GM12878 (cell line): ENCODE measurements around the gene LIN54. TPM values are rescaled to one million over a fixed set of nuclear protein-coding genes. Genes with fewer than 3 reads are reported as not detected.
"Not testable (repeated sequence)": the region's sequence is repeated elsewhere in the genome, so short reads cannot be mapped to it uniquely, and the experiment has no call there.

Experiments used
- ATAC-seq: fragments of 200-7000 bp; cut with Tn5 transposase; 3 replicates; pipeline ENCODE4 v1.9.1; 2020; ENCODE audit warnings: mild to moderate bottlenecking, moderate library complexity
- BruUV-seq: library from RNA; stranded (reverse); fragments of 400-500 nt; replicated peaks from 2 replicates; lab custom pipeline; 2021; lab: Mats Ljungman, UMichigan
- CTCF ChIA-PET: fragments of 300-600 bp; sonication (Branson Sonifier 250); formaldehyde crosslinking; extraction: SDS; loops from one replicate; lab custom pipeline; 2021; ENCODE audit warnings: inconsistent platforms; lab: Yijun Ruan, JAX
- POLR2A ChIA-PET: fragments of 350-600 bp; formaldehyde crosslinking; extraction: SDS; loops from one replicate; lab custom pipeline; 2021; ENCODE audit warnings: inconsistent platforms; lab: Charles Lee
- RAD21 ChIA-PET: fragments of 300-600 bp; sonication (Branson Sonifier 250); formaldehyde crosslinking; loops from one replicate; lab custom pipeline; 2023; ENCODE audit warnings: antibody characterized with exemption; ENCODE audit not compliant: unreplicated experiment; lab: Charles Lee
- SMC1A ChIA-PET: fragments of 300-600 bp; sonication (Branson Sonifier 250); formaldehyde crosslinking; loops from one replicate; lab custom pipeline; 2023; ENCODE audit not compliant: unreplicated experiment, uncharacterized antibody; lab: Charles Lee
- DNase-seq: peaks from one replicate; pipeline ENCODE4 v3.0.0-alpha.2; 2011; ENCODE audit warnings: low read depth, low spot score
- FAIRE-seq: peaks from 3 replicates; lab custom pipeline; 2011; peaks lifted over from hg19 to GRCh38; lab: Jason Lieb, UNC
- H2AFZ ChIP-seq: 2 replicates; pipeline ENCODE4 v1.6.0; 2011; ENCODE audit warnings: low read depth, low read length, control low read depth; ENCODE audit not compliant: control insufficient read depth
- H3K27ac ChIP-seq: 2 replicates; pipeline ENCODE4 v1.5.1; 2011; ENCODE audit warnings: control low read depth; ENCODE audit not compliant: control insufficient read depth, insufficient read depth
- H3K27me3 ChIP-seq, 2 experiments: replicated peaks in 1 of 2; 2 replicates each; pipeline versions ENCODE4 v1.6.0 to v1.6.1; 2011; ENCODE audit warnings: low read length in 1 of 2; ENCODE audit not compliant: control insufficient read depth in 2 of 2, insufficient read depth in 2 of 2
- H3K36me3 ChIP-seq, 2 experiments: 2 replicates each; pipeline ENCODE4 v1.5.1; 2011; ENCODE audit warnings: low read length in 1 of 2; ENCODE audit not compliant: control insufficient read depth in 2 of 2, insufficient read depth in 2 of 2
- H3K4me1 ChIP-seq: 2 replicates; pipeline ENCODE4 v1.6.1; 2011; ENCODE audit warnings: mild to moderate bottlenecking, low read length, moderate library complexity, mixed read lengths; ENCODE audit not compliant: control insufficient read depth, insufficient read depth
- H3K4me2 ChIP-seq: 2 replicates; pipeline ENCODE4 v1.6.0; 2011; ENCODE audit warnings: control low read depth; ENCODE audit not compliant: control insufficient read depth, insufficient read depth
- H3K4me3 ChIP-seq: fragments of 200-600 bp; sonication (generic); 2 replicates; pipeline ENCODE4 v1.5.1; 2016
- H3K79me2 ChIP-seq: 2 replicates; pipeline ENCODE4 v1.6.0; 2011; ENCODE audit warnings: low read length; ENCODE audit not compliant: control insufficient read depth, insufficient read depth
- H3K9ac ChIP-seq: 2 replicates; pipeline ENCODE4 v1.8.0; 2011; ENCODE audit warnings: low read length, control low read depth, mixed read lengths; ENCODE audit not compliant: control insufficient read depth, insufficient read depth
- H3K9me3 ChIP-seq: replicated peaks from 3 replicates; pipeline ENCODE4 v1.5.1; 2011; ENCODE audit warnings: mild to moderate bottlenecking, low read length; ENCODE audit not compliant: control insufficient read depth, insufficient read depth
- H4K20me1 ChIP-seq: 2 replicates; pipeline ENCODE4 v1.6.0; 2011; ENCODE audit not compliant: control insufficient read depth, insufficient read depth
- BHLHE40 ChIP-seq, 2 experiments: fragments of 450-650 bp in 1 of 2; IDR thresholded peaks; 2 replicates each; pipeline ENCODE4 v1.6.1; 2011 to 2017; ENCODE audit warnings: low read depth in 2 of 2, borderline replicate concordance in 1 of 2, improper control_type of control experiment in 1 of 2, low read length in 1 of 2, mild to moderate bottlenecking in 1 of 2
- FOXM1 ChIP-seq: IDR thresholded peaks from 2 replicates; pipeline ENCODE4 v1.6.1; 2012; ENCODE audit warnings: low read depth, mild to moderate bottlenecking, inconsistent platforms, low read length, moderate library complexity
- MTA2 ChIP-seq: fragments of 450-650 bp; IDR thresholded peaks from 2 replicates; pipeline ENCODE4 v1.6.1; 2016; ENCODE audit warnings: low read depth, mild to moderate bottlenecking, moderate library complexity
- NFYA ChIP-seq: IDR thresholded peaks from 2 replicates; pipeline ENCODE4 v1.6.1; 2011; ENCODE audit warnings: low read depth, mild to moderate bottlenecking, low read length, improper control_type of control experiment, borderline replicate concordance
- NR2C2 ChIP-seq: IDR thresholded peaks from 2 replicates; pipeline ENCODE4 v1.6.1; 2011; ENCODE audit warnings: borderline replicate concordance, low read depth; ENCODE audit not compliant: control insufficient read depth, insufficient read length
- POLR2AphosphoS5 ChIP-seq: IDR thresholded peaks from 2 replicates; pipeline ENCODE4 v1.6.1; 2011; ENCODE audit warnings: mild to moderate bottlenecking, low read length, inconsistent platforms
- POU2F2 ChIP-seq: IDR thresholded peaks from 3 replicates; pipeline ENCODE4 v1.6.1; 2011; ENCODE audit warnings: low read depth, mild to moderate bottlenecking, low read length, borderline replicate concordance
- SMAD1 ChIP-seq: fragments of 450-650 bp; IDR thresholded peaks from 2 replicates; pipeline ENCODE4 v1.6.1; 2018; ENCODE audit warnings: mild to moderate bottlenecking, low read depth; ENCODE audit not compliant: partially characterized antibody
- SRF ChIP-seq, 2 experiments: IDR thresholded peaks; 2 replicates each; pipeline ENCODE4 v1.6.1; 2011; ENCODE audit warnings: low read depth in 2 of 2, low read length in 2 of 2, mild to moderate bottlenecking in 1 of 2, moderate library complexity in 1 of 2
- WGBS: methylation state at CpG from one replicate; pipeline ENCODE4 v1.1.6; 2016; ENCODE audit warnings: low lambda C conversion rate; ENCODE audit not compliant: insufficient replicate concordance, insufficient coverage; ENCODE audit errors: missing lambda C conversion rate; 5-methylcytosine and 5-hydroxymethylcytosine counted together
- in situ Hi-C: fragments of 300-500 bp; cut with MboI; formaldehyde crosslinking; loops from 9 replicates; pipeline ENCODE4 v1.14.3; 2018; ENCODE audit warnings: mixed read lengths
- intact Hi-C: fragments of 100-400 bp; cut with micrococcal nuclease; formaldehyde crosslinking; loops from one replicate; pipeline ENCODE4 v1.14.2; 2022; ENCODE audit not compliant: unreplicated experiment
- polyA plus RNA-seq, 11 experiments: library from polyadenylated mRNA; depleted of rRNA in 4 of 11; unstranded in 6 of 11; stranded (reverse) in 5 of 11; fragments of >200 nt; fragmentation: Nextera tagmentation in 4 of 11; fragmentation: Illumina TruSeq in 1 of 11; extraction: Ambion mirVana in 4 of 11; extraction: Trizol in 1 of 11; gene quantifications; 1 replicate in 1 of 11; 2 replicates in 10 of 11; pipeline versions ENCODE4 v1.2.1 to v1.2.3, GENCODE V29; 2011 to 2016; ENCODE audit warnings: inconsistent platforms in 2 of 11, missing spikeins in 2 of 11, low read depth in 1 of 11
- total RNA-seq, 4 experiments: library from RNA; depleted of rRNA in 3 of 4; stranded (reverse); fragments of >200 nt in 3 of 4; fragmentation: Illumina TruSeq in 1 of 4; extraction: Trizol in 1 of 4; gene quantifications; 2 replicates each; pipeline versions ENCODE4 v1.2.1 to v1.2.3, GENCODE V29; 2013 to 2021
- TF ChIP-seq, protein P1 (sequence below): IDR thresholded peaks from 2 replicates; pipeline ENCODE4 v1.6.1; 2011; ENCODE audit warnings: borderline replicate concordance, low read depth, mild to moderate bottlenecking, moderate library complexity, mixed read lengths, low read length; ENCODE audit not compliant: insufficient read depth; ENCODE audit errors: extremely low read length

The LIN54 gene
- total and polyA plus RNA-seq, 10 of the 15 experiments (the other 5 are each of a cell fraction or from before 2014, with no cell fraction given), result 1.5 to 20.4 (median 12.2) TPM

DNA sequence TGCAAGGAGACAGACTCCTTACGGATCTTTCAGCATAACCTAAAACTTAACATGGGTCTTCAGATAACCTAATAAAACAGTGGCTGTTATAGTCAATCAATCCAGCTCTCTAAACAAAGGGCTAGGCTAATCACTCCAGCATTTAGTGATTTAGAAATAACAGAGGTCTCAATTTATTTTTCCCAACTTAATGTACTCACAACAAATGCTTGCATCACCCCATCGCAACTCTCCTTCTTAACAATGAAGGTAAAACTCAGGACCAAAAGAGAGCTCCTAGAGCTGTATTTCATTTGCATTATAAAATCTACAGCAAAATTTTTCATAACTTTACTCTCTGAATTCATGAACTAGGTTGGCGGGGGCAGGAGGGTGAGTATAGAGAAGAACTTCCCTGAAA is 1.1 kb downstream of the LIN54 start (continued):
- TF ChIP-seq, protein P1, sequence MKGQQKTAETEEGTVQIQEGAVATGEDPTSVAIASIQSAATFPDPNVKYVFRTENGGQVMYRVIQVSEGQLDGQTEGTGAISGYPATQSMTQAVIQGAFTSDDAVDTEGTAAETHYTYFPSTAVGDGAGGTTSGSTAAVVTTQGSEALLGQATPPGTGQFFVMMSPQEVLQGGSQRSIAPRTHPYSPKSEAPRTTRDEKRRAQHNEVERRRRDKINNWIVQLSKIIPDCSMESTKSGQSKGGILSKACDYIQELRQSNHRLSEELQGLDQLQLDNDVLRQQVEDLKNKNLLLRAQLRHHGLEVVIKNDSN, result no peak
- TF ChIP-seq POU2F2 (no peak), BHLHE40 (IDR thresholded peaks at IDR 0.05; ENCODE audit: borderline replicate concordance in 1 of 2, low read depth in 2 of 2, low read length in 1 of 2) (no peak), SRF (IDR thresholded peaks at IDR 0.05; ENCODE audit: low read depth in 2 of 2, low read length in 2 of 2) (no peak), NR2C2 (no peak), MTA2 (no peak), SMAD1 (no peak), FOXM1 (no peak), POLR2AphosphoS5 (no peak), NFYA (no peak)

DNA sequence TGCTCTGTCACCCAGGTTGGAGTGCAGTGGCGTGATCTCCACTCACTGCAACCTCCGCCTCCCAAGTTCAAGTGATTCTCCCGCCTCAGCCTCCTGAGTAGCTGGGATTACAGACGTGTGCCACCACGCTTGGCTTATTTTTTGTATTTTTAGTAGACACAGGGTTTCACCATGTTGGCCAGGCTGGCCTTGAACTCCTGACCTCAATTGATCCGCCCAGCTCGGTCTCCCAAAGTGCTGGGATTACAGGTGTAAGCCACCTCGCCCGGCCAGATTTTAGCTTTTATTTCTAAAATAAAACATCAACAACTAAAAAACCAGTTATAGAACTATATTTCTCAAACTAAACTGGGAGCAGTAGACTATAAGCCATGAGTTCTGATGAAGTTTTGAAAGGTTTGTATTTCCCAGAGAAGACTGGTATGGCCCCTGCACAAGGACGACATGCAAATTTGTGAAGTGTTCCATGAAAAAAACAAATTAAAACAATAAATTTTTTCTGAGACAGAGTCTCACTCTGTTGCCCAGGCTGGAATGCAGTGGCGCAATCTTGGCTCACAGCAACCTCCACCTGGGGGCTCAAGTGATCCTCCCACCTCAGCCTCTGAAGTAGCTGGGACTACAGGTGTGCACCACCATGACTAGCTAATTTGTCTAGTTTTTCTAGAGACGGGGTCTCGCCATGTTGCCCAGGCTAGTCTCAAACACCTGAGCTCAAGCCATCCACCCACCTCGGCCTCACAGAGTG is 7.4 kb downstream of the LIN54 start:
- intact Hi-C loops, result not testable (repeated sequence)

More for the DNA sequence above, 7.4 kb downstream of the LIN54 start:
- H2AFZ ChIP-seq, BruUV-seq, in situ Hi-C loops, H3K4me2 ChIP-seq, ATAC-seq, H3K4me3 ChIP-seq, DNase-seq, FAIRE-seq, H4K20me1 ChIP-seq, H3K27ac ChIP-seq, H3K36me3 ChIP-seq, CTCF ChIA-PET, H3K9me3 ChIP-seq, H3K9ac ChIP-seq, H3K27me3 ChIP-seq, RAD21 ChIA-PET, H3K4me1 ChIP-seq: not testable (repeated sequence)
- ChIA-PET SMC1A (interaction anchor here (0.7 to 1.0 kb wide), 3 partner anchors 8 to 34 kb away, joined by 3 read pairs; no protein-coding TSS in a partner anchor), POLR2A (interaction anchor here (0.5 kb wide), 1 partner anchor 8 kb away, joined by 4 read pairs; no protein-coding TSS in a partner anchor)
- H3K79me2 ChIP-seq, result peaks cover 48% of the 10 kb centered on the region
- WGBS, result 92% methylated on average over 14 of the region's 14 CpGs
